ENCODE measurements around the gene CHPT1.
"Not testable (repeated sequence)": the region's sequence is repeated elsewhere in the genome, so short reads cannot be mapped to it uniquely, and the experiment has no call there.

The CHPT1 gene

DNA sequence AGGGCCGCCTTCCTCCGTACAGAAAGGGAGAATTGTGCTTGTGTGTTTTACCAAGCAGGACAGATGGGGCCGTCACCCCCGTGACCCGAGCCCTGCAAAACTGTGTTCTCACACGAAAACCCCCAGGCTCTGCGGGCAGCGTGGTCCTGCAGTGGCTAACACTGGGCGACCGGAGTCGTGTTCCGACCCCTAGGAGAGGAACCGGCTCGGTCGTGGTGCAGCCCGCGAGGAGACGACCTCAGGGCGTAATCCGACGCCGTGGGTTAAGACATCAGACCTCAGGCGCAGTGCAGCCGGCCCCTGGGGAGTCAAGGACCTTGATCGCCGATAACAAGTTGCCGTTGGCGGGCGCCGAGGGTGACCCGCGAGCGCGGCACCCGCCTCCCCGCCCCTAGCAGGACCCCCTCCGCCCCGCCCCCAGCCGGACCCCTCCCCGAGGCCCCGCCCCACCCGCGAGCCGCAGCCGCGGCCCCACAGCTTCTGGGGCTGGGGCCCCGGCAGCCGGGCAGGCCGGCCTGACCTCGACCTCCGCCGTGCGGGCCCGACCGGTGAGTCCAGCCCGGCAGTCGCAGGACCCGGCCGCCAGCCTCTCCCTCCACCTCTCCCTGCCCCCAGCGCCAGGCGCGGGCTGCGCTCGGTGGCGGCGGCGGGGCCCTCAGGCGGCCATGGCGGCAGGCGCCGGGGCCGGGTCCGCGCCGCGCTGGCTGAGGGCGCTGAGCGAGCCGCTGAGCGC, at the start of gene CHPT1:
Gene CHPT1 (plus strand): TSS at position 444 of the 733 bp plus-strand sequence. CDS start 222 bp downstream, at position 666.
- no peak for TF ChIP-seq JUND (IDR thresholded peaks at IDR 0.05; ENCODE audit: low read depth)
- in situ Hi-C loops (cut with HindIII; ENCODE audit: low pct_unique_long_range_greater_than_20kb, low sequenced_read_pairs): no loop called here
- DNase-seq (ENCODE audit: low read depth in 1 of 2, low spot score in 1 of 2): peak; percentile 69 to 72

- TF ChIP-seq JUND (IDR thresholded peaks at IDR 0.05; ENCODE audit: low read depth): no peak
- DNase-seq (ENCODE audit: low read depth in 1 of 2, low spot score in 1 of 2): no peak
- in situ Hi-C loops (cut with HindIII; ENCODE audit: low pct_unique_long_range_greater_than_20kb, low sequenced_read_pairs): no loop called here
Observed at GRCh38 chr12:101647711-101648110, 49.7 kb upstream of the CHPT1 start.

GRCh38 chr12:101648195-101648594, 49.2 kb upstream of the CHPT1 start:
- in situ Hi-C loops (cut with HindIII; ENCODE audit: low pct_unique_long_range_greater_than_20kb, low sequenced_read_pairs): no loop called here
- no peak for TF ChIP-seq JUND (IDR thresholded peaks at IDR 0.05; ENCODE audit: low read depth)
- DNase-seq (ENCODE audit: low read depth in 1 of 2, low spot score in 1 of 2): no peak

GRCh38 chr12:101650346-101651117, 46.9 kb upstream of the CHPT1 start:
- DNase-seq (ENCODE audit: low read depth in 1 of 2, low spot score in 1 of 2): no peak
- in situ Hi-C loops (cut with HindIII; ENCODE audit: low pct_unique_long_range_greater_than_20kb, low sequenced_read_pairs): no loop called here
- TF ChIP-seq JUND (IDR thresholded peaks at IDR 0.05; ENCODE audit: low read depth): no peak

- in situ Hi-C loops (cut with HindIII; ENCODE audit: low pct_unique_long_range_greater_than_20kb, low sequenced_read_pairs): no loop called here
- DNase-seq (ENCODE audit: low read depth in 1 of 2, low spot score in 1 of 2): no peak
- TF ChIP-seq JUND (IDR thresholded peaks at IDR 0.05; ENCODE audit: low read depth): no peak
Observed at GRCh38 chr12:101653030-101653429, 44.4 kb upstream of the CHPT1 start.

- TF ChIP-seq JUND (IDR thresholded peaks at IDR 0.05; ENCODE audit: low read depth): no peak
- in situ Hi-C loops (cut with HindIII; ENCODE audit: low pct_unique_long_range_greater_than_20kb, low sequenced_read_pairs): no loop called here
- no peak for DNase-seq (ENCODE audit: low read depth in 1 of 2, low spot score in 1 of 2)
Observed at GRCh38 chr12:101653503-101653902, 43.9 kb upstream of the CHPT1 start.

DNA sequence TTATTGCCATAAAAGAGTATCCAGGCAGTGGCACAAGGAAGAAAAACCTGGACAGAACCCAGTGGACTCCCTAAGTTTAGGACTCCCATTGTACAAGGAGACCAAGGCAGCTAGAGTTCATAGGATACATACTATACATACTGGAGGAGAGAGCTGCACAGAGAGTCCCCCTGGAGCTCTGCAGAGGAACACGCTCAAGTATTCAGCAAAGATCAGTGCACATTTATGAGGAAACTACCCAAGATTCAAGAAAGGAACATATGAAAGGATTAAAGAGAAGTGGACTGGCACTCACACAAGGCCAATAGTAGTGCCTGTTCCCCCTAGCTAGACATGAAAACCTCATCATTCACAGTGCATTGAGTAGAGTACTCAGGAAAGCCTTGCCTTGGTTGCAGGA, 43.0 kb upstream of the CHPT1 start:
- TF ChIP-seq JUND (IDR thresholded peaks at IDR 0.05; ENCODE audit: low read depth): no peak
- in situ Hi-C loops (cut with HindIII; ENCODE audit: low pct_unique_long_range_greater_than_20kb, low sequenced_read_pairs): no loop called here
- no peak for DNase-seq (ENCODE audit: low read depth in 1 of 2, low spot score in 1 of 2)

DNA sequence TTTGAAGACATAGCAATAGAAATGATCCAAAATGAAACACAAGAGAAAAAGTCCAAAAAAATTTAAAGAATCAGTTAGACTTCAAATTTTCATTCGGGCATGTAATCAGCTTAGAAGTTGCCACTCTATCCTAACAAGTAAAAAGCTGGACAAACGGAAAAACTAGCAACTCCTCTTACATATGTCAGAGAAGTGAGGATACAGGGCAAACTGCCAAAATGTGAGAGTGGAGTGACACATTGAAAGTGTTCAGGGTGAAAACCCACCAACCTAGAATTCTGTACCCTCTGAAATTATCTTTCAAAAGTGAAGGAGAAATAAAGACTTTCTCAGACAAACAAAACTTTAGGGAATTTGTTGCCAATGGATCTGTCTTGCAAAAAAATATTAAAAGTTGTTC, 42.0 kb upstream of the CHPT1 start:
- DNase-seq (ENCODE audit: low read depth in 1 of 2, low spot score in 1 of 2): no peak
- no peak for TF ChIP-seq JUND (IDR thresholded peaks at IDR 0.05; ENCODE audit: low read depth)
- in situ Hi-C loops (cut with HindIII; ENCODE audit: low pct_unique_long_range_greater_than_20kb, low sequenced_read_pairs): no loop called here

- in situ Hi-C loops (cut with HindIII; ENCODE audit: low pct_unique_long_range_greater_than_20kb, low sequenced_read_pairs); DNase-seq (ENCODE audit: low read depth in 1 of 2, low spot score in 1 of 2): not testable (repeated sequence)
Observed at GRCh38 chr12:101660662-101661061, 36.8 kb upstream of the CHPT1 start.

- TF ChIP-seq JUND (IDR thresholded peaks at IDR 0.05; ENCODE audit: low read depth): no peak
- in situ Hi-C loops (cut with HindIII; ENCODE audit: low pct_unique_long_range_greater_than_20kb, low sequenced_read_pairs): no loop called here
- no peak for DNase-seq (ENCODE audit: low read depth in 1 of 2, low spot score in 1 of 2)
Observed at GRCh38 chr12:101663298-101663697, 34.1 kb upstream of the CHPT1 start.

GRCh38 chr12:101664992-101665391, 32.4 kb upstream of the CHPT1 start:
- no peak for DNase-seq (ENCODE audit: low read depth in 1 of 2, low spot score in 1 of 2)
- TF ChIP-seq JUND (IDR thresholded peaks at IDR 0.05; ENCODE audit: low read depth): no peak
- in situ Hi-C loops (cut with HindIII; ENCODE audit: low pct_unique_long_range_greater_than_20kb, low sequenced_read_pairs): no loop called here

DNA sequence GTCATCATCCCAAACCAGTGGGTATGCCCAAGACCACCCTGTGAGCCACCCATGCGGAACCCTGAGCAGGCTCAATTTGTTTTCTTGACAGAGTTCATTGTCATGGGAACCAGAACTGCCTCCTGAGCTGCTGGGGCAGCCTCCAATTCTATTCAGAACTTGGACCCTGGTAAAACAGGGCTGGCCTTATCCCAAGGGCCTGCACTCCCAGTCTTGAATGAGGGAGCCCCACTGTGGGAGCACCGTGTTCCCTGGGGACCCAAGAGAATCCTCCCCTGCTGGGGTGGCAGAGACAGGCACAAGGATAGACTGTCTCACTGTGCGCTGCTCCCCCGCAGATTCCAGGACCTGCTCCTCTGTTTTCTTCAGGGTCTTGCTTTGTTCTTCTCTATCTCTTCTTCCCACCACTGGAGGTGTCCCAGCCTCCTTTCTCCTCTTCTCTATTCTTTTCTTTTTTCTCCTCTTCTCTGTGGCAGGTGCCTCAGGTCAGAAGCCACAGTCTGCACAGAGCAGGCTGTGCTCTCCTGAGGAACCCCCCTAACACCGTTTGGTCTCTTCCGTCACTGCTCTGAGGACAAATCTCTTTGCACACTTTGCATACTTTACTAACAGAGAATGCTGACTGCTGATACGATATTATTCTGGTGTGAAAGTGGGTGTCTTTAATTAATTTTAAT, 31.2 kb upstream of the CHPT1 start:
- no peak for DNase-seq (ENCODE audit: low read depth in 1 of 2, low spot score in 1 of 2)
- in situ Hi-C loops (cut with HindIII; ENCODE audit: low pct_unique_long_range_greater_than_20kb, low sequenced_read_pairs): no loop called here
- no peak for TF ChIP-seq JUND (IDR thresholded peaks at IDR 0.05; ENCODE audit: low read depth)

DNA sequence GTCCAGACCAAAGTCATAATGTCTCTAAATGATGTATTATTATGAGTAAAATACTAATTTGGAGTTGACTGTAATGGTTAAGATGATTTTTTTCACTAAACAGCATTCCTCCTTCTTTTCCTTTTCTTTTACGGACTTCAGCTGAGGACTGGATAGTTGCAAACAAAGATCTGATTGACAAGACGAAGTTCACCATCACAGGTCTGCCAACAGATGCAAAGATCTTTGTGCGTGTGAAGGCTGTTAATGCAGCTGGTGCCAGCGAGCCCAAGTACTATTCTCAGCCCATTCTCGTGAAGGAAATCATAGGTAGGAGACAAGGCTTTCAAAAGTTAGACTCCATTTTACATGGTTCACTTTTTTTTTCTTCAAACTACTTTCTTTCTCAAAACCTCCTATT, 29.8 kb upstream of the CHPT1 start:
- no peak for TF ChIP-seq JUND (IDR thresholded peaks at IDR 0.05; ENCODE audit: low read depth)
- DNase-seq (ENCODE audit: low read depth in 1 of 2, low spot score in 1 of 2): no peak
- in situ Hi-C loops (cut with HindIII; ENCODE audit: low pct_unique_long_range_greater_than_20kb, low sequenced_read_pairs): no loop called here
